GM19099 (cell line): ENCODE data around the gene MRI1.

Source experiments
- POLR2A ChIP-seq: IDR thresholded peaks from 3 replicates; pipeline ENCODE4 v1.6.1; 2011; ENCODE audit warnings: low read depth; ENCODE audit not compliant: insufficient read length; ENCODE audit errors: extremely low read depth

MRI1 gene

GRCh38 chr19:13821292-13821691 lies 57.0 kb downstream of the MRI1 start:
- no peak for TF ChIP-seq POLR2A

- TF ChIP-seq POLR2A = no peak
These were observed 58.9 kb downstream of the MRI1 start for GRCh38 chr19:13823256-13823655.
